Neural crest cell (in vitro differentiated cells): ENCODE measurements around the gene PRDX4. TPM values are rescaled to one million over a fixed set of nuclear protein-coding genes. Genes with fewer than 3 reads are reported as not detected.
A peak's percentile ranks its signal among the peaks of the same experiment; 100 is the strongest.
"Not testable (repeated sequence)": the region's sequence is repeated elsewhere in the genome, so short reads cannot be mapped to it uniquely, and the experiment has no call there.

ENCODE experiments used
- DNase-seq: peaks from one replicate; pipeline ENCODE4 v3.0.0; 2021; ENCODE audit warnings: low read depth, mixed read lengths, low spot score
- H3K27ac Mint-ChIP-seq: one replicate; pipeline ENCODE4 v1.8.0; 2021; ENCODE audit warnings: mild to moderate bottlenecking, mixed read lengths; ENCODE audit not compliant: unreplicated experiment
- H3K27me3 Mint-ChIP-seq: 2 replicates; pipeline ENCODE4 v1.8.0; 2021; ENCODE audit warnings: low read depth, mild to moderate bottlenecking, mixed read lengths
- H3K36me3 Mint-ChIP-seq: 2 replicates; pipeline ENCODE4 v1.8.0; 2021; ENCODE audit warnings: low read depth, mild to moderate bottlenecking, mixed read lengths
- H3K4me1 Mint-ChIP-seq: 2 replicates; pipeline ENCODE4 v1.8.0; 2021; ENCODE audit warnings: mixed read lengths
- H3K4me3 Mint-ChIP-seq: one replicate; pipeline ENCODE4 v1.8.0; 2021; ENCODE audit warnings: mild to moderate bottlenecking, mixed read lengths
- H3K9me3 Mint-ChIP-seq: 2 replicates; pipeline ENCODE4 v1.8.0; 2021; ENCODE audit warnings: mixed read lengths
- CTCF ChIP-seq: fragments of 200-600 bp; sonication (generic); conservative IDR thresholded peaks from 2 replicates; pipeline ENCODE4 v1.5.0; 2021; ENCODE audit warnings: antibody characterized with exemption, mild to moderate bottlenecking
- total RNA-seq: library from RNA; stranded (reverse); gene quantifications from 2 replicates; pipeline ENCODE4 v1.2.1, GENCODE V29; 2021

Gene PRDX4
- total RNA-seq, 1 donor from 2014 or later = 168 TPM

GRCh38 chrX:23673108-23673507 lies 5.8 kb downstream of the PRDX4 start:
- TF ChIP-seq CTCF = no peak
- Mint-ChIP-seq H3K4me3 (no peak overlapping the region), H3K9me3 (no peaks in the 10 kb centered on the region), H3K27ac (no peak overlapping the region), H3K36me3 (peaks cover 10% of the 10 kb centered on the region), H3K4me1 (peaks cover 11% of the 10 kb centered on the region), H3K27me3 (no peaks in the 10 kb centered on the region)
- DNase-seq = no peak

- not testable (repeated sequence) for H3K9me3 Mint-ChIP-seq, H3K36me3 Mint-ChIP-seq, H3K27ac Mint-ChIP-seq
These were observed 9.2 kb downstream of the PRDX4 start for GRCh38 chrX:23676486-23676885.

GRCh38 chrX:23692166-23692565 lies 24.9 kb downstream of the PRDX4 start:
- Mint-ChIP-seq H3K36me3 (no peaks in the 10 kb centered on the region), H3K27me3 (no peaks in the 10 kb centered on the region), H3K4me3 (no peak overlapping the region), H3K9me3 (no peaks in the 10 kb centered on the region), H3K27ac (no peak overlapping the region), H3K4me1 (no peaks in the 10 kb centered on the region)
- DNase-seq = no peak
- TF ChIP-seq CTCF = no peak

More at GRCh38 chrX:23676486-23676885, 9.2 kb downstream of the PRDX4 start:
- H3K4me1 Mint-ChIP-seq, H3K4me3 Mint-ChIP-seq, DNase-seq, H3K27me3 Mint-ChIP-seq: not testable (repeated sequence)

GRCh38 chrX:23694606-23695005 lies 27.3 kb downstream of the PRDX4 start:
- peak; percentile 77 for TF ChIP-seq CTCF
- H3K4me1 Mint-ChIP-seq = no peaks in the 10 kb centered on the region
- H3K27ac Mint-ChIP-seq = no peak overlapping the region
- no peaks in the 10 kb centered on the region for H3K27me3 Mint-ChIP-seq
- peak; percentile 39 for DNase-seq
- H3K9me3 Mint-ChIP-seq = no peaks in the 10 kb centered on the region
- H3K4me3 Mint-ChIP-seq = no peak overlapping the region
- H3K36me3 Mint-ChIP-seq = no peaks in the 10 kb centered on the region

- H3K27ac Mint-ChIP-seq = peak overlapping the region; percentile 58
- H3K4me3 Mint-ChIP-seq = no peak overlapping the region
- H3K27me3 Mint-ChIP-seq = no peaks in the 10 kb centered on the region
- DNase-seq = no peak
- no peaks in the 10 kb centered on the region for H3K4me1 Mint-ChIP-seq
- no peak for TF ChIP-seq CTCF
- H3K9me3 Mint-ChIP-seq = no peaks in the 10 kb centered on the region
- H3K36me3 Mint-ChIP-seq = peaks cover 10% of the 10 kb centered on the region
These were observed 32.4 kb downstream of the PRDX4 start for GRCh38 chrX:23699636-23700194.

- TF ChIP-seq CTCF = no peak
- Mint-ChIP-seq H3K9me3 (no peaks in the 10 kb centered on the region), H3K27me3 (no peaks in the 10 kb centered on the region), H3K36me3 (peaks cover 14% of the 10 kb centered on the region), H3K4me1 (no peaks in the 10 kb centered on the region), H3K27ac (no peak overlapping the region), H3K4me3 (no peak overlapping the region)
- no peak for DNase-seq
These were observed 37.4 kb downstream of the PRDX4 start for GRCh38 chrX:23704673-23705206.
